Measurements from ENCODE around the gene CTCFL. TPM values are rescaled to one million over a fixed set of nuclear protein-coding genes. Genes with fewer than 3 reads are reported as not detected.
A peak's percentile ranks its signal among the peaks of the same experiment; 100 is the strongest.

Gene CTCFL
- polyA plus RNA-seq, 3 donors from 2014 or later: not detected

DNA sequence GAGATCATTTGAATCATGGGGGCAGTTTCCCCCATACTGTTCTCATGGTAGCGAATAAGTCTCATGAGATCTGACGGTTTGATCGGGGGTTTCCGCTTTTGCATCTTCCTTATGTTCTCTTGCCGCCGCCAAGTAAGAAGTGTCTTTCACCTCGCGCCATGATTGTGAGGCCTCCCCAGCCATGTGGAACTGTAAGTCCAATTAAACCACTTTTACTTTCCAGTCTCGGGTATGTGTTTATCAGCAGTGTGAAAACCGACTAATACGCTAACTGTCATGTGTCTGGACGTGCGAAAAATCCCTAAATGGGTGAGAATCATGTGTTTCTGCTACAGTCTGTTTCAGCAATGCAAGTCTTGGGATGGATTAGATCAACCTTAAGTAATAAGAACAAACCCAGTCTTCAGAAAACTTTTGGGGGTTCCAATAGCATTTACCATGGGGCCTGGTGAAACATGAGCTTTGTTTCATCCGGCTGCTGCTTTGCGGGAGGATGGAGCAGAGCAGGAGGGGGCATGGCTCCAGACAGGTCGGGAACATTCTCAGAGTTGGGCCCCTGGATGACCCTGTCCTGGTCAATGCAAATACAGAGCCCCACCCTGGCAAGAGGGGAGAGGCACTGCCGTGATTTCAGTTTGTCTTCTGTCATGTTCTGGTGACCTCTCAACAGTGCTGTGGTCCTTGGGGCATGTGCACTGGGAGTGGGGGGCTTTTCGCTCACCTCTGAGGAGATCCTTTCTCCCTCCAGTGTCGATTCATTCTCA is 41.5 kb downstream of the CTCFL start:
- peak; percentile 34 to 42 (median 41) for DNase-seq
- H3K4me3 Mint-ChIP-seq: peak overlapping the region in 1 of 5 donors; percentile 12
- peak overlapping the region in 4 of 6 donors; percentile 33 to 83 (median 66) for H3K27ac Mint-ChIP-seq
- H3K27me3 Mint-ChIP-seq (ENCODE audit: low read depth in 3 of 3): peaks cover 8 to 10% (median 9%) of the 10 kb centered on the region in 3 donors
- H3K9me3 Mint-ChIP-seq: no peaks in the 10 kb centered on the region
- H3K4me1 Mint-ChIP-seq: peaks cover 15 to 28% of the 10 kb centered on the region in 2 donors
- H3K36me3 Mint-ChIP-seq: no peaks in the 10 kb centered on the region

GRCh38 chr20:57482796-57483195 is 42.1 kb downstream of the CTCFL start:
- DNase-seq: no peak
- no peaks in the 10 kb centered on the region for H3K36me3 Mint-ChIP-seq
- H3K4me3 Mint-ChIP-seq: peak overlapping the region in 1 of 5 donors; percentile 12
- H3K9me3 Mint-ChIP-seq: no peaks in the 10 kb centered on the region
- H3K27ac Mint-ChIP-seq: peak overlapping the region in 3 of 6 donors; percentile 54 to 83 (median 79)
- H3K4me1 Mint-ChIP-seq: peaks cover 15 to 28% of the 10 kb centered on the region in 2 donors
- peaks cover 8 to 10% (median 9%) of the 10 kb centered on the region in 3 donors for H3K27me3 Mint-ChIP-seq (ENCODE audit: low read depth in 3 of 3)

DNA sequence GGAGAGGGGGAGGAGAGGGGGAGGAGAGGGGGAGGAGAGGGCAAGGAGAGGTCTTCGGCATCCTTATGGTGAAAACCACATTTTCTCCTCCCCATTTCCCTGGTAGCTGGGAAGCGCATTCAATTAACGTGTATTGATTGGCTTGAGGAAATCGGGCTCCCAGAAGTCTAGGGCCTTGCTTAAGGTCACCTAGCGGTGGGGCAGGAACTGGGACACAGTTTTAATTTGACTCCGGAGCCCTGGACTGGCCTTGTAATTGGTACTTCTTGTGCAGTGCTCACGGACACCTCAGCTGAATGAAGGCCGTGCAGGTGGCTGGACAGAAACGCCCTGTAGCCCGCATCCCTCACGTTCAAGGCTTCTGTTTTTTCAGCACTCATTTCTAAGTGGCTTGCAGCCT is 42.8 kb downstream of the CTCFL start:
- no peak overlapping the region for H3K27ac Mint-ChIP-seq
- peaks cover 7 to 10% (median 9%) of the 10 kb centered on the region in 3 donors for H3K27me3 Mint-ChIP-seq (ENCODE audit: low read depth in 3 of 3)

DNA sequence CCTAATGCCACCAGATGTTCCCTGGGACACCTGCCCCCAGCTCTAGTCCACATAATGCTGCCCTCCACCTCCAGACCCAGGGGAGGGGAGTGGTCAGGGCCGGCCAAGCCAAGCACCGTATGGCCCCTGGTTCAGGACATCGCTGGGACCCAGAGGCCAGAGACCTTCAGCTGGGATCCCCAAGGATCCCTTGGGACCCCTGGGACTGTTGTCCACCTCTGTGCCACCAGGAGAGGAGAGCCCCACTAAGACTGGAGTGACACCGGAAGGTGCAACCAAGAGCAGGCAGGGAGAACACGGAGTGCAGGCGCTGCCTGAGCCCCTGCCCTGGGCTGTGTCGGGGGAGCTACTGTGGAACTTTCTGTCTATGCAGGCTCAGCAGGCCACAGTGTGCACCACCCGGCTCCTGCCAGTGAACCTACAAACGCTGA is 43.6 kb downstream of the CTCFL start:
- DNase-seq: no peak
- no peaks in the 10 kb centered on the region for H3K36me3 Mint-ChIP-seq
- H3K4me1 Mint-ChIP-seq: peaks cover 17 to 29% of the 10 kb centered on the region in 2 donors
- no peak overlapping the region for H3K4me3 Mint-ChIP-seq
- no peaks in the 10 kb centered on the region for H3K9me3 Mint-ChIP-seq
- H3K27me3 Mint-ChIP-seq (ENCODE audit: low read depth in 3 of 3): peaks cover 6 to 10% (median 7%) of the 10 kb centered on the region in 3 donors
- peak overlapping the region in 1 of 6 donors; percentile 17 for H3K27ac Mint-ChIP-seq

More for the DNA sequence above, 42.8 kb downstream of the CTCFL start:
- no peak for DNase-seq
- H3K4me1 Mint-ChIP-seq: peaks cover 15 to 28% of the 10 kb centered on the region in 2 donors
- H3K4me3 Mint-ChIP-seq: no peak overlapping the region
- no peaks in the 10 kb centered on the region for H3K36me3 Mint-ChIP-seq
- no peaks in the 10 kb centered on the region for H3K9me3 Mint-ChIP-seq

- Mint-ChIP-seq H3K27ac (no peak overlapping the region), H3K36me3 (no peaks in the 10 kb centered on the region), H3K9me3 (no peaks in the 10 kb centered on the region), H3K4me3 (peak overlapping the region in 1 of 5 donors; percentile 4), H3K4me1 (peaks cover 24 to 36% of the 10 kb centered on the region in 2 donors), H3K27me3 (ENCODE audit: low read depth in 3 of 3) (peaks cover 6 to 10% (median 6%) of the 10 kb centered on the region in 3 donors)
- no peak for DNase-seq
Observed at GRCh38 chr20:57480444-57481160, 44.3 kb downstream of the CTCFL start.

GRCh38 chr20:57479196-57479595 is 45.7 kb downstream of the CTCFL start:
- no peak for DNase-seq
- H3K27me3 Mint-ChIP-seq (ENCODE audit: low read depth in 3 of 3): peaks cover 6 to 10% (median 6%) of the 10 kb centered on the region in 3 donors
- peak overlapping the region in 1 of 6 donors; percentile 18 for H3K27ac Mint-ChIP-seq
- no peak overlapping the region for H3K4me3 Mint-ChIP-seq
- no peaks in the 10 kb centered on the region for H3K36me3 Mint-ChIP-seq
- peaks cover 34 to 47% of the 10 kb centered on the region in 2 donors for H3K4me1 Mint-ChIP-seq
- no peaks in the 10 kb centered on the region for H3K9me3 Mint-ChIP-seq

DNA sequence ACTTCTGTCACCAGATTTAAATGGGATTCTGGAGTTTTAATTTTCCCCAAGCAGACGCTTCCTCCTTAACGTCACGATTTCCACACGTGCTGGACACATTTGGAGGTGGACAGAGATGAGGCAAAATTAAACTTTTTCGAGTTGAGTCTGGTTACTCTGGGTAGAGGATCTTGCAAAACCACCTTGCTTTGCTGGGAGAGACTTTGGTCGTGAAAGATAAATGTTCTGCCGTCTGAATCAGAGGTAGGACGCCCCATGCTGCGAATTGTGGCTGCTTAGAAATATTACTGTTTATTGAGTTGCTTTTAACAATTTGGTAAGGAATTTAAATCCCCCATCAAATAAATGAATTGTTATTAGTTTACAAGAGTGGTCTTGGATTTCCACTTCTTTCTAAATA is 46.8 kb downstream of the CTCFL start:
- H3K4me3 Mint-ChIP-seq: no peak overlapping the region
- H3K9me3 Mint-ChIP-seq: no peaks in the 10 kb centered on the region
- peaks cover 40 to 48% of the 10 kb centered on the region in 2 donors for H3K4me1 Mint-ChIP-seq
- no peak for DNase-seq
- no peak overlapping the region for H3K27ac Mint-ChIP-seq
- H3K36me3 Mint-ChIP-seq: no peaks in the 10 kb centered on the region
- peaks cover 3 to 6% (median 4%) of the 10 kb centered on the region in 3 donors for H3K27me3 Mint-ChIP-seq (ENCODE audit: low read depth in 3 of 3)

DNA sequence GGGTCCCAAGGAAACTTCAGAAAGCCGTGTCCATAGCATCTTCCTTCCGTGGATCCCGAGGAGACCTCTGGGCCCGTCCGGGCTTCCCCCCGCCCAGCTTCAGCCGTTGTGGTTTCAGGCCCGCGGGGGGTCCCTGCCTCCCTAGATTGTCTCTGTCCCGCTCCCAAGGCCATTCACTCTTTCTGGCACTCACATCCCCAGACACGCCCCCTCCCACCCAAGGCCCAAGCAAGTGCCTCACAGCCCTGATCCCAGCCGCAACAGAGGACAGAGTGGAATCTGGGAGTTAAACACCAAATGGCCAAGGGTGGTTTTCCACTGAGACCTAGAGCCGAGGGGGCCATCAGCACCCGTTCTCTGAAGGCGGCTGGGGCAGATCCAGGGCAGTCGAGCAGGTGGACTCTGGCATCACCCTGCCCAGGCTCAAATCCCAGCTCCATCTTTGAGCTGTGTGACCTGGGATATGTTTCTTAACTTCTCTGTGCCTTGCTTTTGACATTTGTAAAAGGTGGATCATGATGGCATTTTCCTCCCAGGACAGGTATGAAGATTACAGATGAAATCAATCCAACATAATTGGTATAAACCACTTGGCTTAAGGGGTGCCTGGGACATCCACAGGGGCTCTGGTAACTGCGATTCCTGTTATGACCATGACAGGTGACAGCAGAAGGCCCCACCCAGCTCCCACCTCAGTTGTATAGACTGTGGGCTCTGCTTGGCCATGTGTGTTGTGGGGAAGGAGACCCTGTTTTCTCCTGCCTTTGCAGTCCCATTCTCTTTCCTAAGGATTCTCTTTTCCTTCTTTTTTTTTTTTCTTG is 48.1 kb downstream of the CTCFL start:
- Mint-ChIP-seq H3K36me3 (no peaks in the 10 kb centered on the region), H3K27ac (peak overlapping the region in 1 of 6 donors; percentile 57), H3K4me1 (peaks cover 50 to 56% of the 10 kb centered on the region in 2 donors), H3K9me3 (no peaks in the 10 kb centered on the region), H3K4me3 (no peak overlapping the region), H3K27me3 (ENCODE audit: low read depth in 3 of 3) (peaks cover 0 to 6% (median 4%) of the 10 kb centered on the region in 3 donors)
- no peak for DNase-seq

- peaks cover 49 to 50% of the 10 kb centered on the region in 2 donors for H3K4me1 Mint-ChIP-seq
- no peak overlapping the region for H3K4me3 Mint-ChIP-seq
- H3K36me3 Mint-ChIP-seq: no peaks in the 10 kb centered on the region
- peaks cover 0 to 6% (median 4%) of the 10 kb centered on the region in 3 donors for H3K27me3 Mint-ChIP-seq (ENCODE audit: low read depth in 3 of 3)
- no peak for DNase-seq
- H3K27ac Mint-ChIP-seq: no peak overlapping the region
- H3K9me3 Mint-ChIP-seq: no peaks in the 10 kb centered on the region
Observed at GRCh38 chr20:57476084-57476526, 48.8 kb downstream of the CTCFL start.

DNA sequence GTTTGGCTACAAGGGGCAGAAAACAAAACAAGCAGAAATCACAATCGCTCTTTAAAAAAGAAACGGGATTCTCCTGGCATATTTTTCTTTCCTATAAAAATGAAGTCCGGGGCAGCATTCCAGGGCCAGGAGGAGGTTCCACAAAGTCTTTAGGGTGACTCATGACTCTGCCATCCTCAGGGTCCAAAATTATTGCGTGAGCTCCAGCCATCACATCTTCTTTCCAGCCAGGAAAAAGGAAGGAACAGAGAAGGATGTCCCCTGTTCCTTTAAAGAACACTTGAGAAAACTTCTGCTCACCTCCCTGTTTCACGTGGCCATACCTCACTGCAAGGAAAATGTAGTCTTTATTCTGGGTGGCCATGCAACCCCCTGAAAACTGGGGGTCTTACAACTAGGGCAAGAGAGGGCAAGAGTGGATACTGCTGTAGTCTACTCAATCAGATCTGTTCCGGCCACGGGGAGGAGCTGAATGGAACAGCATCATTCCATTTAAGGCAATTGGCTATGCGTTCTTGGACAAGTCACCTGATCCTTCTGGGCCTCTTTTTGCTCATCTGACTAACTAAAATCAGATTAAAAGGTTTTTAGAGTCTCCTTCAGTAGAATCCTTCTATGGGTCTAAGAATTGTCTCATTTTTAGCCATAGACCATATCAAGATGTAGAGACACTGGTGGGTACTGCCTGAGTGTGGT is 49.4 kb downstream of the CTCFL start:
- no peak overlapping the region for H3K4me3 Mint-ChIP-seq
- peaks cover 0 to 6% (median 4%) of the 10 kb centered on the region in 3 donors for H3K27me3 Mint-ChIP-seq (ENCODE audit: low read depth in 3 of 3)
- DNase-seq: no peak
- H3K36me3 Mint-ChIP-seq: no peaks in the 10 kb centered on the region
- peaks cover 46 to 49% of the 10 kb centered on the region in 2 donors for H3K4me1 Mint-ChIP-seq
- peak overlapping the region in 1 of 6 donors; percentile 17 for H3K27ac Mint-ChIP-seq
- H3K9me3 Mint-ChIP-seq: no peaks in the 10 kb centered on the region

- Mint-ChIP-seq H3K27me3 (ENCODE audit: low read depth in 3 of 3) (peaks cover 0 to 6% (median 0%) of the 10 kb centered on the region in 3 donors), H3K4me3 (no peak overlapping the region), H3K4me1 (peaks cover 53 to 55% of the 10 kb centered on the region in 2 donors), H3K9me3 (no peaks in the 10 kb centered on the region), H3K36me3 (no peaks in the 10 kb centered on the region), H3K27ac (no peak overlapping the region)
- no peak for DNase-seq
Observed at GRCh38 chr20:57474816-57475215, 50.1 kb downstream of the CTCFL start.

DNA sequence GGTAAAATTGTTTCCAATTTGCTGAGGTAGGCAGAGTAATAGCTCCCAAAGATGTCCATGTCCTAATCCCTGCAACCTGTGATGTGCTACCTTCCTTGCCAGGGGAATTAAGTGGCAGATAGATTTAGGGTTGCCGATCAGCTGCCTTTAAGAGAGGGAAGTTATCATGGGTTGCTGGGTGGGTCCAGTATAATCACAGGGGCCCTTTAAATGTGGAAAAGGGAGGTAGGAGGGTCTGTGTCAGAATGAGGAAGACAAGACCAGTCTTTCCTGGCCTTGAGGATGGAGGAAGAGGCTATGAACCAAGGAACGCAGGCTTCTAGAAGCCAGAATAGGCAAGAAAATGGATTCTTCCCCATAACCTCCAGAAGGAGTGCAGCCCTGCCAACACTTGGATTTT is 50.7 kb downstream of the CTCFL start:
- Mint-ChIP-seq H3K27me3 (ENCODE audit: low read depth in 3 of 3) (peaks cover 0 to 4% (median 0%) of the 10 kb centered on the region in 3 donors), H3K36me3 (no peaks in the 10 kb centered on the region), H3K4me3 (peak overlapping the region in 1 of 5 donors; percentile 21)

More for the DNA sequence above, 50.7 kb downstream of the CTCFL start:
- Mint-ChIP-seq H3K4me1 (peaks cover 54 to 55% of the 10 kb centered on the region in 2 donors), H3K27ac (peak overlapping the region in 4 of 6 donors; percentile 17 to 59 (median 50)), H3K9me3 (no peaks in the 10 kb centered on the region)
- no peak for DNase-seq
